Measurements from ENCODE around the gene CIB1. TPM values are rescaled to one million over a fixed set of nuclear protein-coding genes. Genes with fewer than 3 reads are reported as not detected.
A peak's percentile ranks its signal among the peaks of the same experiment; 100 is the strongest.

Gene CIB1
- total RNA-seq, 4 donors from 2014 or later, result 44.2 to 58.9 (median 45.9) TPM

DNA sequence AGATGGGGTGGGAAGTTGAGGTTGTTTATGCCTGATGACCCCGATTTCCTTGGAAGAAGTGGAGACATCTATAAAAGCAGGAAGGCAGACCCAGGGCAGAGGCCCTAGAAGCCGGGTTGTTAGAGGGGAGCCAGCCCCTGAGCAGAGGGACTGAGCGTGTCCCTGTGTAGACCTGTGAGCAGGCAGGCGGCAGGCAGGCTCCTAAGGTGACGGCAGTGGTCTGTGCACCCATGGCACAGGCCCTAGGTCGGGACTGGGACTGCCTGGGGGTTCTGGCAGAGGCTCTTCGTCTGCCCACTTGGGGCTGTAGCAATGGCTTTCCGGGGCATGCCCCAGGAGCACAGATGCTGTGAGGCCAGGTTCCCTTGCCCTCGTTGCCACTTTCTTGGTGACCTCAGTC lies 22.7 kb downstream of the CIB1 start:
- H3K27ac ChIP-seq, result peak overlapping the region; percentile 93 to 96 (median 94)
- WGBS, 2 donors, result 48 to 51% methylated on average over 2 to 4 of the region's 9 CpGs
- H3K36me3 ChIP-seq, result peaks cover 0 to 57% (median 12%) of the 10 kb centered on the region in 3 donors
- no peaks in the 10 kb centered on the region for H3K27me3 ChIP-seq
- DNase-seq, result no peak
- peaks cover 49 to 100% (median 57%) of the 10 kb centered on the region in 3 donors for H3K4me1 ChIP-seq
- intact Hi-C loops (cut with DNase I), result no loop called here
- no peaks in the 10 kb centered on the region for H3K9me3 ChIP-seq
- no peak for TF ChIP-seq POLR2A (IDR thresholded peaks at IDR 0.05)
- TF ChIP-seq, protein P1, sequence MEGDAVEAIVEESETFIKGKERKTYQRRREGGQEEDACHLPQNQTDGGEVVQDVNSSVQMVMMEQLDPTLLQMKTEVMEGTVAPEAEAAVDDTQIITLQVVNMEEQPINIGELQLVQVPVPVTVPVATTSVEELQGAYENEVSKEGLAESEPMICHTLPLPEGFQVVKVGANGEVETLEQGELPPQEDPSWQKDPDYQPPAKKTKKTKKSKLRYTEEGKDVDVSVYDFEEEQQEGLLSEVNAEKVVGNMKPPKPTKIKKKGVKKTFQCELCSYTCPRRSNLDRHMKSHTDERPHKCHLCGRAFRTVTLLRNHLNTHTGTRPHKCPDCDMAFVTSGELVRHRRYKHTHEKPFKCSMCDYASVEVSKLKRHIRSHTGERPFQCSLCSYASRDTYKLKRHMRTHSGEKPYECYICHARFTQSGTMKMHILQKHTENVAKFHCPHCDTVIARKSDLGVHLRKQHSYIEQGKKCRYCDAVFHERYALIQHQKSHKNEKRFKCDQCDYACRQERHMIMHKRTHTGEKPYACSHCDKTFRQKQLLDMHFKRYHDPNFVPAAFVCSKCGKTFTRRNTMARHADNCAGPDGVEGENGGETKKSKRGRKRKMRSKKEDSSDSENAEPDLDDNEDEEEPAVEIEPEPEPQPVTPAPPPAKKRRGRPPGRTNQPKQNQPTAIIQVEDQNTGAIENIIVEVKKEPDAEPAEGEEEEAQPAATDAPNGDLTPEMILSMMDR (IDR thresholded peaks at IDR 0.05), result no peak
- H3K4me3 ChIP-seq, result peak overlapping the region in 1 of 4 donors; percentile 42

DNA sequence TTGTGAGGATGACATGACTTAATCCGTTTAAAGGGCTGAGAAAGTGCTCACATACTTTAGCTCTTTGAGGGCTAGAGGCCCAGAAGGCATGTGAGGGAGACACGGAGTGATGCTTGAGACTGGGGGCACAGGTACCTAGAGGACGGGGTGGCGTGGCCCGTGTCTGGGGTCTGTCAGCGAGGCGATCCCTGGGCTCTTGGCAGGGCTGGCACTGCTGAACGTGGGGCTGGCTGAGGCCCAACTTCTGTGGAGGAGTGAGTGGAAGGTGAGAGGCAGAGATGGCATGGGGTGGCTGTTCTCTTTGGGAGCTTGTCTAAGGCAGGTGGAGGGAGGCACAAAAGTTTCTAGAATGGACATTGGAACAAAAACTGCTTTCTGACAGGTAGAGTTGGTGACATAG lies 23.1 kb downstream of the CIB1 start:
- DNase-seq, result no peak
- intact Hi-C loops (cut with DNase I), result no loop called here
- Histone ChIP-seq H3K4me3 (no peak overlapping the region), H3K4me1 (peaks cover 53 to 100% (median 61%) of the 10 kb centered on the region in 3 donors), H3K36me3 (peaks cover 0 to 57% (median 12%) of the 10 kb centered on the region in 3 donors), H3K27me3 (no peaks in the 10 kb centered on the region), H3K27ac (peak overlapping the region; percentile 93 to 96 (median 94)), H3K9me3 (no peaks in the 10 kb centered on the region)
- whole genome bisulfite sequencing, 2 donors, result 49 to 50% methylated on average over 6 to 8 of the region's 8 CpGs
- TF ChIP-seq, protein P1 (IDR thresholded peaks at IDR 0.05), result no peak
- no peak for TF ChIP-seq POLR2A (IDR thresholded peaks at IDR 0.05)

DNA sequence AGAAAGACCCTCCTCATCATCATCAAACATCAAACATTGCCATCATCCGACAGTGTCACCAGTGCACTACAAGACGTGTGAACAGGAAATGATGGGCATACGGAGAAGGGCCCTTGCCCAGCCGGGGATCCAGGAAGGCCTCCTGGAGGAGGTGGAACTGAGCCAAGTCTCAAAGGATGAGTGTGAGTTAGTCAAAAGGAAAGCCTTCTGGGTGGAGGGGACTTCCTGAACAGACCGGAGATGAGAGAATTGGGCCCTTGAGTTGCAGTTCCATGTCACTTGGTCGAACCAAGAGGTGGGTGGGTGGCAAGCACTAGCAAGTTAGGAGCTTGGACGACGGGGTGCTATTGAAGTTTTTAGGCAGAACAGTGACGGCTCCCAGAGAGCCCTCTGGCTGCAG lies 24.1 kb downstream of the CIB1 start:
- intact Hi-C loops (cut with DNase I), result no loop called here
- peak overlapping the region; percentile 93 to 96 (median 94) for H3K27ac ChIP-seq
- H3K4me3 ChIP-seq, result no peak overlapping the region
- no peaks in the 10 kb centered on the region for H3K27me3 ChIP-seq
- no peak for DNase-seq
- WGBS, 2 donors, result 37 to 38% methylated on average over 9 of the region's 9 CpGs
- no peaks in the 10 kb centered on the region for H3K9me3 ChIP-seq
- no peak for TF ChIP-seq POLR2A (IDR thresholded peaks at IDR 0.05)
- TF ChIP-seq, protein P1 (IDR thresholded peaks at IDR 0.05), result no peak
- peaks cover 59 to 100% (median 68%) of the 10 kb centered on the region in 3 donors for H3K4me1 ChIP-seq
- H3K36me3 ChIP-seq, result peaks cover 0 to 63% (median 12%) of the 10 kb centered on the region in 3 donors

DNA sequence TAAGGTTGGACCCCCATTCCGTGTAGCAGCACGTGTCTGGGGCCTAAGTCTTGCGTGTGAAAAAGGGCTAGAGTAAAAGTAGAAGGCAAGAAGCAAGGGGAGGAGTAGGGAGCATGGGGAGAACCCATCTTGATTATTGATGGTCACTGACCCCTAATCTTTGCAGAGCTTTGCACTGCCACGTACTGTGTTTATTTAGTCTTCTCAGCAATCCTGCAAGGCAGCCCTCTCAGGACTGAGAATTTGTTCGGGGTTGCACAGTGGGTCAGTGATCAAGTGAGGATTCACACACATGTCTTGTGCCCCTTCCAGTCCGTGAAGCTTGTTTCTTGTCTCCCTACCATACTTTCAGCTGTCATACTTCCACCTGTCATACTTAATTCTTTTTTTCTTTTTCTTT lies 25.4 kb downstream of the CIB1 start:
- Histone ChIP-seq H3K9me3 (no peaks in the 10 kb centered on the region), H3K36me3 (peaks cover 0 to 76% (median 12%) of the 10 kb centered on the region in 3 donors), H3K27ac (peak overlapping the region in 3 of 4 donors; percentile 56 to 96 (median 93)), H3K27me3 (no peaks in the 10 kb centered on the region), H3K4me1 (peaks cover 65 to 100% (median 69%) of the 10 kb centered on the region in 3 donors), H3K4me3 (no peak overlapping the region)
- intact Hi-C loops (cut with DNase I), result no loop called here
- 65 to 75% methylated on average over 6 of the region's 6 CpGs for WGBS, 2 donors
- no peak for DNase-seq
- no peak for TF ChIP-seq POLR2A (IDR thresholded peaks at IDR 0.05)
- TF ChIP-seq, protein P1 (IDR thresholded peaks at IDR 0.05), result no peak

DNA sequence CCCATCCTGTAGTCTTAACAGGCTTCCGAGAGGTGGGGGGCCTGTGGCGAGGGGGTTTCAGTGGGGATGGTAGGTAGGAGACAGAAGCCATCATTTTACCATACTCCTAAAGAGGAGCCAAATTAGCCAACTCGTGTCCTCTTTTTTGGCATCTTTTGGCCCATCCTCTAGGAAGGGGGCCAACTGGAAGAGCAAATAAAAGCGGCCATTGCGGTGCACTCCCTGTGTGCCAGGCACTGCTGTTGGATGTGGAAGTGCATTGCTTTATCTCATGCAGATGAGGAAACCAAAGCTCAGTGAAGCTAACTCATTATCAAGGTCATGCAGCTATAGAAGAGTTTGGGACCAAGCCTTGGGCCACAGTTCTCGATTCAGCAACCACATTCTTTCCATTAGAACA lies 26.5 kb downstream of the CIB1 start:
- no peaks in the 10 kb centered on the region for H3K9me3 ChIP-seq
- no peak overlapping the region for H3K4me3 ChIP-seq
- H3K27me3 ChIP-seq, result no peaks in the 10 kb centered on the region
- intact Hi-C loops (cut with DNase I), result no loop called here
- 71 to 84% methylated on average over 5 to 6 of the region's 6 CpGs for WGBS, 2 donors
- H3K27ac ChIP-seq, result peak overlapping the region in 3 of 4 donors; percentile 56 to 96 (median 93)
- peaks cover 0 to 80% (median 12%) of the 10 kb centered on the region in 3 donors for H3K36me3 ChIP-seq
- no peak for DNase-seq
- TF ChIP-seq POLR2A (IDR thresholded peaks at IDR 0.05), result no peak
- TF ChIP-seq, protein P1 (IDR thresholded peaks at IDR 0.05), result no peak
- peaks cover 58 to 100% (median 68%) of the 10 kb centered on the region in 3 donors for H3K4me1 ChIP-seq
